Eye (tissue), 1 donor: Measurements from ENCODE around the gene EEF2.
"Not testable (repeated sequence)": the region's sequence is repeated elsewhere in the genome, so short reads cannot be mapped to it uniquely, and the experiment has no call there.

Source experiments
- DNase-seq: peaks from one replicate; pipeline ENCODE4 v3.0.0-alpha.2; 2015

EEF2 gene

GRCh38 chr19:4014541-4015491 lies 29.6 kb upstream of the EEF2 start:
- peak; percentile 45 for DNase-seq

GRCh38 chr19:4013886-4014540 lies 28.8 kb upstream of the EEF2 start:
- DNase-seq, result no peak

GRCh38 chr19:4012975-4013634 lies 27.8 kb upstream of the EEF2 start:
- DNase-seq, result no peak

GRCh38 chr19:4012092-4012974 lies 27.1 kb upstream of the EEF2 start:
- DNase-seq, result no peak

- DNase-seq, result not testable (repeated sequence)
Observed at GRCh38 chr19:4011430-4011829, 26.2 kb upstream of the EEF2 start.

GRCh38 chr19:4010808-4011110 lies 25.5 kb upstream of the EEF2 start:
- no peak for DNase-seq

GRCh38 chr19:4009990-4010807 lies 24.9 kb upstream of the EEF2 start:
- DNase-seq, result peak; percentile 22

GRCh38 chr19:4007836-4008539 lies 22.7 kb upstream of the EEF2 start:
- DNase-seq, result peak; percentile 44

GRCh38 chr19:4007021-4007835 lies 22.0 kb upstream of the EEF2 start, which contains the start of gene PIAS4:
TSS of gene PIAS4 (plus strand) at chr19:4007736. CDS start at chr19:4007761, 25 bp downstream.
- peak; percentile 98 for DNase-seq

- DNase-seq, result not testable (repeated sequence)
Observed at GRCh38 chr19:4005436-4005835, 20.2 kb upstream of the EEF2 start.

GRCh38 chr19:4000798-4001197 lies 15.5 kb upstream of the EEF2 start:
- not testable (repeated sequence) for DNase-seq

GRCh38 chr19:3998667-3999412 lies 13.6 kb upstream of the EEF2 start:
- not testable (repeated sequence) for DNase-seq

GRCh38 chr19:3995607-3996006 lies 10.3 kb upstream of the EEF2 start:
- DNase-seq, result no peak

- DNase-seq, result no peak
Observed at GRCh38 chr19:3990815-3991117, 5.5 kb upstream of the EEF2 start.

- peak; percentile 94 for DNase-seq
Observed at GRCh38 chr19:3987619-3988371, 2.5 kb upstream of the EEF2 start.

- peak; percentile 83 for DNase-seq
Observed at GRCh38 chr19:3986260-3987041, 1.2 kb upstream of the EEF2 start.

- DNase-seq, result no peak
Observed at GRCh38 chr19:3985643-3986259, 488 bp upstream of the EEF2 start.

GRCh38 chr19:3984584-3984907 lies 717 bp downstream of the EEF2 start:
- DNase-seq, result no peak
